Measurements from ENCODE around the gene SELENOK.

SELENOK gene

DNA sequence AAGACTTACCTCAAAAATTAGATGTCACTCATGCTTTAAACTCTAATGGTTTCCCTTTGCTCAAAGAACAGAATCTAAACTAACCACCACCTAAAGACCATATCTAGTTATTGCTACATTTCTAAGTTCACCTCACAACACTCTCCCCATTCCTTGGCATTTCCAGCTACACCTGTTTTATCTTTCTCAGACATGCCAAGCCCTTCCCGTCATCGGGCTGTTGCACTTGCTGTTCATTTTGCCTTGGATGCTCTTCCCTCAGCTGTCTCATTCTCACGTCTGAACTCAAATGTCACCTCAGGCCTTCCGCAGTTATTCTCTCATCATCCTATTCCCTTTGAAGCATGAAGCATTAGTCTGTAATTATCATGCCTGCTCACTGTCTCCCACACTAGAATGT is 8.7 kb downstream of the SELENOK start:
- no peak for DNase-seq (ENCODE audit: low read depth)

- peak; percentile 69 for DNase-seq (ENCODE audit: low read depth)
These were observed 9.7 kb downstream of the SELENOK start, which contains the start of gene ACTR8 for GRCh38 chr3:53881691-53882593. ACTR8 (minus strand) TSS chr3:53882152; CDS start chr3:53882101, 51 bp downstream.

- DNase-seq (ENCODE audit: low read depth), result peak; percentile 53
These were observed 11.0 kb downstream of the SELENOK start for GRCh38 chr3:53880396-53881345.

- DNase-seq (ENCODE audit: low read depth), result no peak
These were observed 25.7 kb downstream of the SELENOK start for GRCh38 chr3:53865732-53866499.

DNA sequence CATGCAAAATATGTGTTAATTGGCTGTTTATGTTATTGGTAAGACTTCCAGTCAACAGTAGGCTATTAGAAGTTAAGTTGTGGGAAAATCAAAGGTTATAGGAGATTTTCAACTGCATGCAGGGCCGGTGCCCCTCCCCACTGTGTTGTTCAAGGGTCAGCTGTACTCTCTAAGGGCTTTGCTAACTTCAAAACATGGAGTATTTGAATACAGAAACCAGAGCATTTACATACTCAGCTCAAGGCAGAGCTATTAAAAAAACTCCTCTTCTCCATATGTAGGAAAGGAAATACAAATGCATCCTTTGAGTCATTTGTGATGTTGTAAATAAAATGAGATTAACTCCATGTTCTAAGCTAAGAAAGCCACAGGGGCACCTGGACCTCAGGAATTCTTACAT is 28.5 kb downstream of the SELENOK start:
- no peak for DNase-seq (ENCODE audit: low read depth)

- no peak for DNase-seq (ENCODE audit: low read depth)
These were observed 29.4 kb downstream of the SELENOK start for GRCh38 chr3:53862241-53862640.

DNA sequence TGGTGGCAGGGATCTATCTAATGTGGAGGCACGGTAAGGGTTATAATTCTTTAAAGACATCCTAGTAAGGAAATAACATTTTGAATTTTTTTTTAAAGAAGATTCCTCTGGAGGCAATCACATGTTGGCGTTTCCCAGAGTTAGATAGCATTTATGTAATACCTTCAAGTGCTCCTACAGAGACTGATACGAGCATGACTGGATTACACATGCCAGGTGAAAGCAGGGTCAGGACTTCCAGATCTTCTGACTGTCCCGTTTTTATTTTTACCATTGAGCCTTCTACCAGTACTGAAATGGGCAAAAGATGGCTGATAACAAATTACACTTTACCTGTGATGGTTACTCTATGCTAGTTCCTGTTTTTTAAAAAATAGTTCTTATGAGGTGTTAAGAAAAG is 31.5 kb downstream of the SELENOK start:
- DNase-seq (ENCODE audit: low read depth), result no peak

DNA sequence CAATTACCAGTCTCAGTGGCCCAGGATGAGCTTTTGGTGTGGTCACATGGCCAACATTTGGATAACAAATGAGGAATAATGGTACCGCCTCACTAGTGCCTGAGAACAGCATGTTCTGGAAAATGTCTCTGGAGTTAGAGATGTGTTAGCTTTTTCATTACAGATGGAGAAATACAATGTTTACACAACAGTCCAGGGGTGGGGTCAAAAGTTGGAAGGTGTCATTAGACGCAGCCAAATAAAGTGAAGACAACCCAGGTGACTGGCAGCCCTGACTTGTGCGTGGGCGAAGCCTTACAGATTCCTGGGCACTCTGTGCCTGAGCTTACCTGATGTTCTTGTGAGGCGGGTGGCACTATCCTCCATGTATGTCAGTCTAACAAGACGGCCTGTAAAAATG is 32.5 kb downstream of the SELENOK start:
- no peak for DNase-seq (ENCODE audit: low read depth)

GRCh38 chr3:53858096-53858741 is 33.4 kb downstream of the SELENOK start:
- DNase-seq (ENCODE audit: low read depth), result no peak

- DNase-seq (ENCODE audit: low read depth), result no peak
These were observed 34.7 kb downstream of the SELENOK start for GRCh38 chr3:53856964-53857363.

- DNase-seq (ENCODE audit: low read depth), result peak; percentile 54
These were observed 40.8 kb downstream of the SELENOK start for GRCh38 chr3:53850895-53851294.

DNA sequence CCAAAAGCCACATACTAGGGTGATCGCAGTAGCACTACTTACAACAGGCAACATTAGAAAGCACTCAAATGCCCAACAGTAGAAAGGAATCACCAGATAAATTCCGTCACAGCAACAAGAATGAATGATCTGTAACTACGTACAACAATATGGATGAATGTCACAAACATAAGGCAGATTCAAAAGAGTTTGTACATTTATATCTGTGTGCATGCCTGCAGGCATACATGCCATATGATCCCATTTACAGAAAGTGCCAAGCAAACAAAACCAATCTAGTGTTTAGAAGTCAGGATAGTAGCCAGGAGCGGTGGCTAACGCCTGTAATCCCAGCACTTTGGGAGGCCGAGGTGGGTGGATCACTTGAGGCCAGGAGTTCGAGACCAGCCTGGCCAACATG is 41.7 kb downstream of the SELENOK start:
- DNase-seq (ENCODE audit: low read depth), result no peak

DNA sequence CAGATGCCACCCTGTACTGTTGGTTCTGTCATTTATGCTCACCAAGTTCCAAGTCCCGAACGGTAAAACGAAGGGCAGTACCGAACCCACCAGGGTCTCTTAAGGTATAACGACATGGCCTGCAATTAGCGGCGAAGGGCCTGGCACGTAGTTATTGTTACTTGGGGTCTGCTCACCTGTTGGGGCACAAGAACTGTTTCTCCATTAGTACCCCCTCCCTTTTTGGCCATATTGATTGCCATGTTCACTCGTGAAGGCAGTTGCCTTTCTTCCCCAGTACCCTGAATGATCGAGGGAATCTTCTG is 44.9 kb downstream of the SELENOK start:
- no peak for DNase-seq (ENCODE audit: low read depth)

DNA sequence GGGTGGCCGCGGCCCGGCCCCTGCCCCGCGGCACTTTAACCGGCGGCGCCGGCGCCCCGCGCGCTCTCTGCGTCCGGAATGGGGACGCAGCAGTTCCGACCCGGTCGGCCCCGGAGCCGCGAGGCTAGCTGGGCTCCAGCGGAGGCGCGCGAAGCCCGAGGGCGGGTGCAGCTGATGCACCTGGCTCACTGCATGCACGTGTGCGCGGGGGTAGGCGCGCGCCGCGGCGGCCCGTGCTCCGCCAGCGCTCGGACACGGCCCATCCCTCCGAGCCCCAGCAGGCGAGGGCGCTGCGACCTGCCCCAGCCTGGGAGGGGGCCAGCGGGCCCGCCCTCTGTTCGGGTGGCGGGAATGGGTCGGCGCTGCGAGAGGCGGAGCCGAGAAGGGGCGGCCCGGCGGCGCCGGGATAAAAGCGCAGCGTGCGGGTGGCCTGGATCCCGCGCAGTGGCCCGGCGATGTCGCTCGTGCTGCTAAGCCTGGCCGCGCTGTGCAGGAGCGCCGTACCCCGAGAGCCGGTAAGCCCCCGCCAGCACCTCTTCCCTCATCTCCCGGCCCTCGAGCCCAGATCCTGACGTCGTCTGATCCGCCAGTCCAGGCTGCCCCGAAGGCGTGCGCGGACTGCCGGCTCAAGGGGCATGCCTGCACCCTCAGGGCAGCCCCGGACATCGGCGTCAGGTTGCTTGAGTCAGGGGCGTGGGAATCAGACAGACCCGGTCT is 45.4 kb downstream of the SELENOK start, which contains the start of the genes CHDH and IL17RB:
Gene CHDH (minus strand): TSS at position 286 of the 717 bp plus-strand sequence. CDS start 22,411 bp downstream, outside the sequence.
Gene IL17RB (plus strand): TSS at position 435 of the 717 bp plus-strand sequence. CDS start 21 bp downstream, at position 456.
- no peak for DNase-seq (ENCODE audit: low read depth)

- DNase-seq (ENCODE audit: low read depth), result no peak
These were observed 45.9 kb downstream of the SELENOK start for GRCh38 chr3:53845881-53846133.

- peak; percentile 6 for DNase-seq (ENCODE audit: low read depth)
These were observed 46.4 kb downstream of the SELENOK start for GRCh38 chr3:53845103-53845880.

DNA sequence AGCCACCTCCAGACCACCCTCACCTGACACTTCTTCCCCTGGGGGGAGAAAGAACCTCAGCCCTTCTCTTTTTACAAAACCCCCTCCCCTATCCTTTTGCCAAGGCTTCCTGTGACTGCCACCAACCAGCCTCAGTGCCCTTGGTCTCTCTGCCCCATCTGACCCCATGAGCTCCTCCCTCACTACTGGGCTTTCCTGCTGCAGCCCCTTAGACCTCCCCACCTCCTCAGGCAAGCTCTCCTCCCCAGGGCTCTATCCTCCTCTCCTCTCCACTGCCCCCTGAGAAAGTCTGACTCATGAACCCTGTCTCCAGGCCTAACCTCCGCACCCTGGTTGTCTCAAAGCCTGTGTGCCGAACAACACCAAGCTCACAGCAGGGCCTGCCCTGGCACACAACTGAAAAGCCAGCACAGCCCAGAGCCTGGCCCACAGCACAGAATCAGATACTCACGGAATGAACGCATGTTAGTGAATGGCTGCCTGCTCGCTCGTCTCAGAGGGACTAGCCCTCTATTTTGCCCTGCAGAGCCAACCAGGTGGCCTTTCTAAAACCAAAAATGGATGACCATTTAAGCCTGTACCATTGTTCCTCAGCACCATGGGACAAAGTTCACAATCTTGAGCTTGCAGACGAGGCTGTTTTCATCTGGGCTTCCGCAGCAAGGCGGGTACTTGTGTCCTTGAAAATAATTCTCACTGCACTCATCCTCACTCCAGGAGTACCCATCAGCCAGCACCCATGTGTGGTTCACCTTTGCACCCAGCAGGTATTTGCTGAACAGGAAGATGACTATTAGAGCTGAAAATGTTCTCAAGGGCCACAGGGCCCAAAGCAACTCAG is 47.2 kb downstream of the SELENOK start:
- no peak for DNase-seq (ENCODE audit: low read depth)

GRCh38 chr3:53843195-53844177 is 48.2 kb downstream of the SELENOK start:
- DNase-seq (ENCODE audit: low read depth), result no peak

All from amniotic epithelial cell (primary cell).